ENCODE data around the gene ASB18. TPM values are rescaled to one million over a fixed set of nuclear protein-coding genes. Genes with fewer than 3 reads are reported as not detected.

ASB18 gene
- total and polyA plus RNA-seq, 2 donors (not counting 3 experiments of a cell fraction or from before 2014, with no cell fraction given), result not detected

DNA sequence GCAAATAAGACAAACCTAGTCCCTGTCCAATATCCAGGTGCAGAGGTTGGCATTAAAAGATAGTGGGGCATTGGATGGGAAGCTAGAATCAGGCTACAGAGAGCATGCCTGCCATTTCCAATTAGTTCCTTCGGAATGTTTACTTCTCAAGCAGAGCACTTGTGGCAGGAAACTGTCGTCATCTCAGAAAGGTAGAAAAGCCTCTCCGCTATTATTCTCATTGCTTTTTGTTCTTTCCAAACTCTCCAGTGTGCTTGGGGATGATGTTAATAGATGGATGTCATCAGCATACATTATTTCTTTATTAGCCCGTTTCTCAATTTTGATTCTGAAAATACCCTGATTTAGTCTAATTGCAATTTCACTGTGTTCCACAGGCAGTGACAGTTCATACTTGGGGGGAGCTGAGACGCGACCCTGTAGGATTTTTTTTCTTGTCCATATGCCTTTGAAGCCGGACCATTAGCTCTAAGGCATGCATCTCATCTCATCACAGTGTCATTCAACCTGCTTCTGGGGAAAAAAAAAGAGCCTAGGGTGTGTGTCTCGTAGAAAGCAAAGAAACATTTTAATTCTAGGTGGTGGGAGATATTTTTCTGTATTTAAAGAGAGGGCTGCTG lies 7.7 kb downstream of the ASB18 start:
- no peak for FAIRE-seq
- dilution Hi-C loops (cut with MboI; ENCODE audit: extremely low pct_ligation_motif_present, low sequenced_read_pairs) (no loop called here), intact Hi-C loops (cut with micrococcal nuclease) (loop anchor here (5.0 kb wide), 1 partner anchor 1366 kb away; no protein-coding TSS in a partner anchor)
- TF ChIP-seq, protein P1, sequence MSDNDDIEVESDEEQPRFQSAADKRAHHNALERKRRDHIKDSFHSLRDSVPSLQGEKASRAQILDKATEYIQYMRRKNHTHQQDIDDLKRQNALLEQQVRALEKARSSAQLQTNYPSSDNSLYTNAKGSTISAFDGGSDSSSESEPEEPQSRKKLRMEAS (IDR thresholded peaks at IDR 0.05; ENCODE audit: insufficient read depth, insufficient read length), result no peak
- TF ChIP-seq POLR2AphosphoS5 (IDR thresholded peaks at IDR 0.05; ENCODE audit: insufficient read depth, low read depth, low read length), result no peak
- no peak for TF ChIP-seq MYC (IDR thresholded peaks at IDR 0.05; ENCODE audit: low read depth, low read length)
- TF ChIP-seq, protein P2, sequence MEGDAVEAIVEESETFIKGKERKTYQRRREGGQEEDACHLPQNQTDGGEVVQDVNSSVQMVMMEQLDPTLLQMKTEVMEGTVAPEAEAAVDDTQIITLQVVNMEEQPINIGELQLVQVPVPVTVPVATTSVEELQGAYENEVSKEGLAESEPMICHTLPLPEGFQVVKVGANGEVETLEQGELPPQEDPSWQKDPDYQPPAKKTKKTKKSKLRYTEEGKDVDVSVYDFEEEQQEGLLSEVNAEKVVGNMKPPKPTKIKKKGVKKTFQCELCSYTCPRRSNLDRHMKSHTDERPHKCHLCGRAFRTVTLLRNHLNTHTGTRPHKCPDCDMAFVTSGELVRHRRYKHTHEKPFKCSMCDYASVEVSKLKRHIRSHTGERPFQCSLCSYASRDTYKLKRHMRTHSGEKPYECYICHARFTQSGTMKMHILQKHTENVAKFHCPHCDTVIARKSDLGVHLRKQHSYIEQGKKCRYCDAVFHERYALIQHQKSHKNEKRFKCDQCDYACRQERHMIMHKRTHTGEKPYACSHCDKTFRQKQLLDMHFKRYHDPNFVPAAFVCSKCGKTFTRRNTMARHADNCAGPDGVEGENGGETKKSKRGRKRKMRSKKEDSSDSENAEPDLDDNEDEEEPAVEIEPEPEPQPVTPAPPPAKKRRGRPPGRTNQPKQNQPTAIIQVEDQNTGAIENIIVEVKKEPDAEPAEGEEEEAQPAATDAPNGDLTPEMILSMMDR (IDR thresholded peaks at IDR 0.05; ENCODE audit: extremely low read depth in 1 of 2, insufficient read depth in 1 of 2, low read depth in 1 of 2, low read length in 2 of 2), result no peak
- no peak for TF ChIP-seq JUN (IDR thresholded peaks at IDR 0.05; ENCODE audit: borderline replicate concordance, insufficient read depth, insufficient read length, low read depth)
- TF ChIP-seq POLR2A (IDR thresholded peaks at IDR 0.05; ENCODE audit: low read depth, low read length), result no peak
- TF ChIP-seq EZH2 (IDR thresholded peaks at IDR 0.05; ENCODE audit: borderline replicate concordance, low read depth, low read length, severe bottlenecking), result no peak
- no peak for TF ChIP-seq FOS (IDR thresholded peaks at IDR 0.05; ENCODE audit: borderline replicate concordance, insufficient read depth, low read length)
- TF ChIP-seq GATA2 (IDR thresholded peaks at IDR 0.05; ENCODE audit: insufficient read depth, insufficient read length, low read depth, low read length), result no peak
- Histone ChIP-seq H3K27ac (ENCODE audit: insufficient read depth, low read depth, low read length) (no peak overlapping the region), H3K27me3 (ENCODE audit: control insufficient read depth in 2 of 2, insufficient read depth in 2 of 2, low read length in 2 of 2) (no peaks in the 10 kb centered on the region), H3K9me1 (replicated peaks; ENCODE audit: control insufficient read depth, extremely low read depth, insufficient read depth, low read length) (no peaks in the 10 kb centered on the region), H3K36me3 (ENCODE audit: control insufficient read depth in 2 of 2, extremely low read depth in 1 of 2, insufficient read depth in 2 of 2, low read length in 2 of 2) (no peaks in the 10 kb centered on the region), H3K9ac (replicated peaks; ENCODE audit: extremely low read depth, insufficient read depth, low read length) (no peak overlapping the region), H3K4me1 (ENCODE audit: control insufficient read depth, extremely low read depth, insufficient read depth, low read length) (no peaks in the 10 kb centered on the region), H3K4me2 (ENCODE audit: insufficient read depth, low read length) (no peak overlapping the region), H4K20me1 (replicated peaks; ENCODE audit: control insufficient read depth, extremely low read depth, insufficient read depth, low read length) (no peaks in the 10 kb centered on the region), H3K9me3 (replicated peaks; ENCODE audit: control insufficient read depth, insufficient read depth, low read length) (no peaks in the 10 kb centered on the region), H2AFZ (ENCODE audit: low read depth, low read length) (no peak overlapping the region), H3K79me2 (ENCODE audit: control insufficient read depth, insufficient read depth, low read length) (no peaks in the 10 kb centered on the region), H3K4me3 (replicated peaks in 1 of 3; ENCODE audit: insufficient read depth in 1 of 3, low read depth in 1 of 3, low read length in 3 of 3) (no peak overlapping the region)
- BruUV-seq (replicated peaks), result no TSS peak
- CTCF ChIA-PET, result no interaction called here
- DNase-seq (ENCODE audit: low read depth, low spot score), result no peak
- POLR2A ChIA-PET, result no interaction called here

Data from endothelial cell of umbilical vein (primary cell).